ENCODE measurements around the gene TFF1. TPM values are rescaled to one million over a fixed set of nuclear protein-coding genes. Genes with fewer than 3 reads are reported as not detected.

The TFF1 gene
- total RNA-seq, 2 donors from 2014 or later: not detected

Other genes with a start within 250 kb of the TFF1 start
- gene ABCG1, start 147.4 kb downstream of the TFF1 start, total RNA-seq: 10 to 100 TPM in 1 of 2 donors, 1 to 10 TPM in 1; 6.3 to 13.5 TPM
- 1 to 10 TPM; 4.1 to 9.1 TPM for gene TFF3, start 51.1 kb downstream of the TFF1 start, total RNA-seq
- not detected for gene TFF2, start 15.5 kb downstream of the TFF1 start, total RNA-seq
- under 1 TPM; 0.18 to 0.27 TPM for gene TMPRSS3, start 29.5 kb upstream of the TFF1 start, total RNA-seq
- gene UBASH3A, start 37.4 kb upstream of the TFF1 start, total RNA-seq: under 1 TPM; 0.44 to 0.47 TPM
- gene RSPH1, start 129.7 kb upstream of the TFF1 start, total RNA-seq: not detected
- 1 to 10 TPM; 1.9 to 3.7 TPM for gene SLC37A1, start 147.3 kb upstream of the TFF1 start, total RNA-seq